ENCODE data around the gene ATP5F1D.

- TF ChIP-seq GATA2 (IDR thresholded peaks at IDR 0.05; ENCODE audit: low read depth, low read length) (no peak), GATA3 (IDR thresholded peaks at IDR 0.05; ENCODE audit: low read depth, low read length) (no peak)
These were observed 8.5 kb downstream of the ATP5F1D start for GRCh38 chr19:1249990-1250436.

All from SH-SY5Y (cell line).